Psoas muscle (tissue), 8 donors: ENCODE results near the gene DEK. TPM values are rescaled to one million over a fixed set of nuclear protein-coding genes. Genes with fewer than 3 reads are reported as not detected.
"Not testable (repeated sequence)": the region's sequence is repeated elsewhere in the genome, so short reads cannot be mapped to it uniquely, and the experiment has no call there.

Source experiments
- ATAC-seq, 4 donors: fragments of 200-7000 bp; cut with Tn5 transposase; one replicate each; pipeline ENCODE4 v1.9.1; 2020; ENCODE audit warnings: moderate library complexity in 3 of 4, mild to moderate bottlenecking in 2 of 4
- DNase-seq, 2 donors: peaks; one replicate each; pipeline ENCODE4 v3.0.0-alpha.2; 2020
- H3K27ac ChIP-seq: fragments of 200-600 bp; one replicate; pipeline ENCODE4 v1.8.0; 2022
- H3K27me3 ChIP-seq, 3 donors: fragments of 200-600 bp in 1 of 3; one replicate each; pipeline versions ENCODE4 v1.6.1 to v1.8.0; 2013 to 2022; ENCODE audit warnings: low read length in 2 of 3, mild to moderate bottlenecking in 2 of 3, moderate library complexity in 1 of 3; ENCODE audit not compliant: insufficient read depth in 3 of 3
- H3K36me3 ChIP-seq, 2 donors: fragments of 200-600 bp in 1 of 2; one replicate each; pipeline versions ENCODE4 v1.6.1 to v1.8.0; 2013 to 2022; ENCODE audit warnings: low read depth in 1 of 2, mild to moderate bottlenecking in 1 of 2, moderate library complexity in 1 of 2; ENCODE audit not compliant: insufficient read depth in 1 of 2
- H3K4me1 ChIP-seq: fragments of 200-600 bp; one replicate; pipeline ENCODE4 v1.8.0; 2022
- H3K4me3 ChIP-seq: fragments of 200-600 bp; one replicate; pipeline ENCODE4 v1.8.0; 2022; ENCODE audit warnings: mild to moderate bottlenecking
- H3K9me3 ChIP-seq: fragments of 200-600 bp; one replicate; pipeline ENCODE4 v1.8.0; 2022
- WGBS, 3 donors: extraction: QIAGEN DNeasy Blood & Tissue Kit; methylation state at CpG; one replicate each; pipeline versions ENCODE4 v1.1.6 to v1.1.7; 2013; 5-methylcytosine and 5-hydroxymethylcytosine counted together
- intact Hi-C, 2 donors: fragments of 100-400 bp; cut with DNase I; formaldehyde crosslinking; loops; one replicate each; pipeline versions ENCODE4 v1.11.0 to v1.14.2; 2022
- polyA plus RNA-seq, 3 donors: library from polyadenylated mRNA; stranded (reverse); fragments of 200-250 nt; gene quantifications; one replicate each; pipeline ENCODE4 v1.2.3, GENCODE V29; 2013
- total RNA-seq, 4 donors: library from RNA; stranded (reverse); fragmentation: NEBNext Ultra II Directional in 2 of 4; extraction: Animal tissue kit (Norgen Biotek cat#: 25700) in 2 of 4; gene quantifications; one replicate each; pipeline versions ENCODE4 v1.2.1 to v1.2.4, GENCODE V29; 2021 to 2023
- TF ChIP-seq, protein P1 (sequence below): fragments of 200-600 bp; IDR thresholded peaks from one replicate; pipeline ENCODE4 v1.8.0; 2022; ENCODE audit warnings: antibody characterized with exemption
- donor health status: healthy with polysubstance abuse.
- donor health status: DM: no; HTN: no; CAD: no; lungs with moderate emphysema.
- donor health status: Bipolar disorder and iron deficiency.
- donor health status: healthy.
- donor health status: DM: yes; HTN: yes; CAD: no.
- donor health status: DM: no; HTN: no; CAD: no.
- donor health status: DM: no; HTN: no; CAD: no.
- donor health status: DM: yes; HTN: yes; CAD: no.

DEK gene
- total and polyA plus RNA-seq, 7 donors: 28.7 to 91.0 (median 66.1) TPM

DNA sequence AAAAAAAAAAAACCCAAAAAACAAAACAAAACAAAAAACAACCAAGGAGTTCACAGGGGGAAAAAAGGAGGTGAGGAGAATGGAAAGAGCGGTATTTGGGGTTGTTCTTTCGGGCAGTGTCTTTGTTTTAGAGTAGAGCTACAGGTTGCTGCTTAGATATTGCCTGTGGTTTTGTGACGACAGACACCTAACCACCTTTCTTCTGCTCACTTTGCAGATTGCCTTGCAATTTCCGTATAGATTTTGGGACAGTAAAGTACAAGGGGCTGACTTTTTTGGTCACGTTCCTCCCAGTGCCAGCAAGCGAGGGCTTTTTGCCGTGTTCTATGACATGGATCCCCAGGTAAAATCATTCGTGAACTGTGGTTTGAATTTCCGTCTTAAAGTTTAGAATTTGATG, 50.9 kb downstream of the DEK start:
- H3K4me1 ChIP-seq: no peaks in the 10 kb centered on the region
- 96 to 98% (median 98%) methylated on average over 9 of the region's 9 CpGs for whole genome bisulfite sequencing, 3 donors
- TF ChIP-seq, protein P1, sequence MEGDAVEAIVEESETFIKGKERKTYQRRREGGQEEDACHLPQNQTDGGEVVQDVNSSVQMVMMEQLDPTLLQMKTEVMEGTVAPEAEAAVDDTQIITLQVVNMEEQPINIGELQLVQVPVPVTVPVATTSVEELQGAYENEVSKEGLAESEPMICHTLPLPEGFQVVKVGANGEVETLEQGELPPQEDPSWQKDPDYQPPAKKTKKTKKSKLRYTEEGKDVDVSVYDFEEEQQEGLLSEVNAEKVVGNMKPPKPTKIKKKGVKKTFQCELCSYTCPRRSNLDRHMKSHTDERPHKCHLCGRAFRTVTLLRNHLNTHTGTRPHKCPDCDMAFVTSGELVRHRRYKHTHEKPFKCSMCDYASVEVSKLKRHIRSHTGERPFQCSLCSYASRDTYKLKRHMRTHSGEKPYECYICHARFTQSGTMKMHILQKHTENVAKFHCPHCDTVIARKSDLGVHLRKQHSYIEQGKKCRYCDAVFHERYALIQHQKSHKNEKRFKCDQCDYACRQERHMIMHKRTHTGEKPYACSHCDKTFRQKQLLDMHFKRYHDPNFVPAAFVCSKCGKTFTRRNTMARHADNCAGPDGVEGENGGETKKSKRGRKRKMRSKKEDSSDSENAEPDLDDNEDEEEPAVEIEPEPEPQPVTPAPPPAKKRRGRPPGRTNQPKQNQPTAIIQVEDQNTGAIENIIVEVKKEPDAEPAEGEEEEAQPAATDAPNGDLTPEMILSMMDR: no peak
- no peak overlapping the region for H3K4me3 ChIP-seq
- peaks cover 2 to 81% of the 10 kb centered on the region in 2 donors for H3K36me3 ChIP-seq
- ATAC-seq: no peak
- no peaks in the 10 kb centered on the region for H3K27me3 ChIP-seq
- no peaks in the 10 kb centered on the region for H3K9me3 ChIP-seq
- intact Hi-C loops: no loop called here
- no peak overlapping the region for H3K27ac ChIP-seq
- no peak for DNase-seq

GRCh38 chr6:18212231-18212630, 52.1 kb downstream of the DEK start:
- TF ChIP-seq, protein P1: no peak
- no peaks in the 10 kb centered on the region for H3K27me3 ChIP-seq
- no peak for ATAC-seq

GRCh38 chr6:18211338-18211737, 53.0 kb downstream of the DEK start:
- no peak for DNase-seq
- TF ChIP-seq, protein P1: no peak
- ATAC-seq: no peak
- no peaks in the 10 kb centered on the region for H3K4me1 ChIP-seq
- 92% methylated on average over 6 of the region's 6 CpGs for WGBS, 3 donors
- H3K36me3 ChIP-seq: peaks cover 0 to 84% of the 10 kb centered on the region in 2 donors
- no peaks in the 10 kb centered on the region for H3K27me3 ChIP-seq
- intact Hi-C loops: no loop called here
- no peak overlapping the region for H3K4me3 ChIP-seq
- no peak overlapping the region for H3K27ac ChIP-seq
- no peaks in the 10 kb centered on the region for H3K9me3 ChIP-seq

More at GRCh38 chr6:18212231-18212630, 52.1 kb downstream of the DEK start:
- no peaks in the 10 kb centered on the region for H3K4me1 ChIP-seq
- DNase-seq: no peak
- H3K27ac ChIP-seq: no peak overlapping the region
- WGBS, 3 donors: 88 to 95% (median 91%) methylated on average over 4 of the region's 4 CpGs
- intact Hi-C loops: no loop called here
- peaks cover 2 to 82% of the 10 kb centered on the region in 2 donors for H3K36me3 ChIP-seq
- no peak overlapping the region for H3K4me3 ChIP-seq
- no peaks in the 10 kb centered on the region for H3K9me3 ChIP-seq

DNA sequence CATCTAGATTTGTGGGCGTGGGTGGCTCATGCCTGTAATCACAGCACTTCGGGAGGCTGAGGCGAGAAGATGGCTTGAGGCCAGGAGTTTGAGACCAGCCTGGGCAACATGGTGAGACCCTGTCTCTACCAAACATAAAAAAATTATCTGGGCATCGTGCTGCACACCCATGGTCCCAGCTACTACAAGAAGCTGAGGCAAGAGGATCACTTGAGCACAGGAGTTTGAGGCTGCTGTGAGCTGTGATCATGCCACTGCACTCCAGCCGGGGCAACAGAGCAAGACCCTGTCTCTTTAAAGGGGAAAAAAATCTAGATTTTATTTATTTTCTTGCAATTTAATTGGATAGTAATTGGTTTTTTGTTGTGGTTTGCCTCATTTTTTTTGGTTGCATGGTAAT, 53.6 kb downstream of the DEK start:
- 93 to 95% (median 94%) methylated on average over 5 of the region's 5 CpGs for WGBS, 3 donors
- no peaks in the 10 kb centered on the region for H3K4me1 ChIP-seq
- ATAC-seq (no peak), DNase-seq (no peak)
- H3K4me3 ChIP-seq: no peak overlapping the region
- TF ChIP-seq, protein P1: no peak
- H3K27ac ChIP-seq: no peak overlapping the region
- no peaks in the 10 kb centered on the region for H3K9me3 ChIP-seq
- intact Hi-C loops: no loop called here
- no peaks in the 10 kb centered on the region for H3K27me3 ChIP-seq
- peaks cover 0 to 84% of the 10 kb centered on the region in 2 donors for H3K36me3 ChIP-seq

- no peak for DNase-seq
- H3K4me3 ChIP-seq: no peak overlapping the region
- WGBS, 3 donors: 81 to 90% (median 86%) methylated on average over 12 of the region's 12 CpGs
- no peaks in the 10 kb centered on the region for H3K4me1 ChIP-seq
- H3K36me3 ChIP-seq: peaks cover 0 to 74% of the 10 kb centered on the region in 2 donors
- no peak overlapping the region for H3K27ac ChIP-seq
- TF ChIP-seq, protein P1: no peak
- intact Hi-C loops: no loop called here
- H3K27me3 ChIP-seq: no peaks in the 10 kb centered on the region
- H3K9me3 ChIP-seq: no peaks in the 10 kb centered on the region
- ATAC-seq: no peak
These were observed 54.7 kb downstream of the DEK start for GRCh38 chr6:18209539-18210197.

DNA sequence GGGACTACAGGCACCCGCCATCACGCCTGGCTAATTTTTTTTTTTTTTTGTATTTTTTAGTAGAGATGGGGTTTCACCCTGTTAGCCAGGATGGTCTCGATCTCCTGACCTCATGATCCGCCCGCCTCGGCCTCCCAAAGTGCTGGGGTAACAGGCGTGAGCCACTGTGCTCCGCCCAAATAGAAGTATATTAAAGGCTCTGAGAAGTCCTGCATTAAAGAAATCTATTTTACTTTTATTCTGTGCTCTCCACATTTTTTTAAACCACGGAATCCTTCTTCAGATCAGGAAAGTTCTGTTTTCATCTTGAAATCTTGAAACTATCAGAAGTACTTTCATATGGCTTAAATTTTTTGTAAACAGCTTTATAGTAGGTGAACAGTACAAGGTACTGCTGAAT, 55.6 kb downstream of the DEK start:
- H3K27ac ChIP-seq, DNase-seq, intact Hi-C loops, H3K4me1 ChIP-seq, H3K4me3 ChIP-seq, H3K9me3 ChIP-seq, ATAC-seq, H3K27me3 ChIP-seq: not testable (repeated sequence)
- H3K36me3 ChIP-seq: peaks cover 0 to 70% of the 10 kb centered on the region in 2 donors
- WGBS, 3 donors: 97 to 99% (median 99%) methylated on average over 3 to 9 of the region's 9 CpGs
